ENCODE data around the gene SLC25A25.

Gene SLC25A25

GRCh38 chr9:128136816-128137793 lies 69.1 kb downstream of the SLC25A25 start:
- no peak overlapping the region for H3K4me3 ChIP-seq (ENCODE audit: low read depth, low read length)
- peak; percentile 18 for DNase-seq (ENCODE audit: low read depth)

GRCh38 chr9:128138001-128138400 lies 70.0 kb downstream of the SLC25A25 start:
- no peak for DNase-seq (ENCODE audit: low read depth)

GRCh38 chr9:128139621-128140020 lies 71.6 kb downstream of the SLC25A25 start:
- DNase-seq (ENCODE audit: low read depth): no peak
- H3K4me3 ChIP-seq (ENCODE audit: low read depth, low read length): no peak overlapping the region

More at GRCh38 chr9:128138001-128138400, 70.0 kb downstream of the SLC25A25 start:
- no peak overlapping the region for H3K4me3 ChIP-seq (ENCODE audit: low read depth, low read length)

- DNase-seq (ENCODE audit: low read depth): no peak
- no peak overlapping the region for H3K4me3 ChIP-seq (ENCODE audit: low read depth, low read length)
These were observed 73.6 kb downstream of the SLC25A25 start for GRCh38 chr9:128141604-128142003.

- H3K4me3 ChIP-seq (ENCODE audit: low read depth, low read length): no peak overlapping the region
- DNase-seq (ENCODE audit: low read depth): no peak
These were observed 74.0 kb downstream of the SLC25A25 start for GRCh38 chr9:128142061-128142460.

- DNase-seq (ENCODE audit: low read depth): no peak
- H3K4me3 ChIP-seq (ENCODE audit: low read depth, low read length): no peak overlapping the region
These were observed 74.6 kb downstream of the SLC25A25 start for GRCh38 chr9:128142596-128142995.

- no peak for DNase-seq (ENCODE audit: low read depth)
- H3K4me3 ChIP-seq (ENCODE audit: low read depth, low read length): no peak overlapping the region
These were observed 75.7 kb downstream of the SLC25A25 start for GRCh38 chr9:128143525-128144238.

GRCh38 chr9:128144239-128145181 lies 76.5 kb downstream of the SLC25A25 start:
- H3K4me3 ChIP-seq (ENCODE audit: low read depth, low read length): no peak overlapping the region
- no peak for DNase-seq (ENCODE audit: low read depth)

- no peak for DNase-seq (ENCODE audit: low read depth)
- H3K4me3 ChIP-seq (ENCODE audit: low read depth, low read length): no peak overlapping the region
These were observed 77.5 kb downstream of the SLC25A25 start for GRCh38 chr9:128145536-128145935.

- no peak for DNase-seq (ENCODE audit: low read depth)
- no peak overlapping the region for H3K4me3 ChIP-seq (ENCODE audit: low read depth, low read length)
These were observed 77.9 kb downstream of the SLC25A25 start for GRCh38 chr9:128145951-128146351.

- no peak overlapping the region for H3K4me3 ChIP-seq (ENCODE audit: low read depth, low read length)
- no peak for DNase-seq (ENCODE audit: low read depth)
These were observed 78.6 kb downstream of the SLC25A25 start for GRCh38 chr9:128146591-128147120.

- H3K4me3 ChIP-seq (ENCODE audit: low read depth, low read length): no peak overlapping the region
- no peak for DNase-seq (ENCODE audit: low read depth)
These were observed 80.5 kb downstream of the SLC25A25 start for GRCh38 chr9:128148509-128149000.

GRCh38 chr9:128149001-128149701 lies 81.1 kb downstream of the SLC25A25 start, which contains the start of gene LCN2:
LCN2 (plus strand) TSS chr9:128149453; CDS start chr9:128149526, 73 bp downstream.
- no peak within 1 kb of the TSS for H3K4me3 ChIP-seq (ENCODE audit: low read depth, low read length)
- no peak for DNase-seq (ENCODE audit: low read depth)

GRCh38 chr9:128149951-128150593 lies 82.0 kb downstream of the SLC25A25 start:
- no peak overlapping the region for H3K4me3 ChIP-seq (ENCODE audit: low read depth, low read length)
- DNase-seq (ENCODE audit: low read depth): no peak

GRCh38 chr9:128150594-128151308 lies 82.7 kb downstream of the SLC25A25 start:
- DNase-seq (ENCODE audit: low read depth): no peak
- H3K4me3 ChIP-seq (ENCODE audit: low read depth, low read length): no peak overlapping the region

GRCh38 chr9:128151309-128152132 lies 83.5 kb downstream of the SLC25A25 start:
- DNase-seq (ENCODE audit: low read depth): no peak
- H3K4me3 ChIP-seq (ENCODE audit: low read depth, low read length): no peak overlapping the region

Measured in skeletal muscle cell (primary cell).